Keratinocyte (primary cell): ENCODE results near the gene RNF166.

Source experiments
- EZH2 ChIP-seq: IDR thresholded peaks from one replicate; pipeline ENCODE4 v1.6.1; 2012; ENCODE audit warnings: inconsistent platforms, mild to moderate bottlenecking, low read length, moderate library complexity
- TF ChIP-seq, protein P1 (sequence below), 3 experiments: IDR thresholded peaks in 1 of 3; conservative IDR thresholded peaks in 1 of 3; optimal IDR thresholded peaks in 1 of 3; 2 replicates in 2 of 3; 3 replicates in 1 of 3; pipeline versions ENCODE3 to v1.5.1; 2011; ENCODE audit warnings: low read length in 3 of 3, mild to moderate bottlenecking in 3 of 3, moderate library complexity in 2 of 3, control low read depth in 1 of 3, inconsistent platforms in 1 of 3; ENCODE audit not compliant: insufficient read depth in 2 of 3; ENCODE audit errors: extremely low read depth in 1 of 3

DNA sequence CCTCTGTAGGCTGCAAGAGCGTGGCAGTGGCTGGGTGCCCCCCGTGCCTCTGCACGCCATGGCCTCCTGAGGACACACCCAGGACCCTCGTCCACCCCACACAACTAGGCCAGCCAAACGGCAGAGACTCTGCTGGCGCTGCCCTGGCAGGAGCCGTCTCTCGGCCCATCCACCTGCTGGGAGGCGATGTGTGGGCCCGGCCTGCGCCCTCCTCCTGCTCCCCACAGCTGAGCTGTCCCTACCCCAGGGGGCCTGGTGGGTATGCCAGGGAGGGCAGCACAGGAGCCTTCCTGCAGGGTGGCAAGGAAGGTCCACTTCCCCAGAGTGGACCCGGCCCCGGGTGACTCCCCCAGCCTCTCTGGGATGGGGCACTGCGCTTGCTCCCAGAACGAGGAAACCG, 7.0 kb downstream of the RNF166 start:
- TF ChIP-seq, protein P1, sequence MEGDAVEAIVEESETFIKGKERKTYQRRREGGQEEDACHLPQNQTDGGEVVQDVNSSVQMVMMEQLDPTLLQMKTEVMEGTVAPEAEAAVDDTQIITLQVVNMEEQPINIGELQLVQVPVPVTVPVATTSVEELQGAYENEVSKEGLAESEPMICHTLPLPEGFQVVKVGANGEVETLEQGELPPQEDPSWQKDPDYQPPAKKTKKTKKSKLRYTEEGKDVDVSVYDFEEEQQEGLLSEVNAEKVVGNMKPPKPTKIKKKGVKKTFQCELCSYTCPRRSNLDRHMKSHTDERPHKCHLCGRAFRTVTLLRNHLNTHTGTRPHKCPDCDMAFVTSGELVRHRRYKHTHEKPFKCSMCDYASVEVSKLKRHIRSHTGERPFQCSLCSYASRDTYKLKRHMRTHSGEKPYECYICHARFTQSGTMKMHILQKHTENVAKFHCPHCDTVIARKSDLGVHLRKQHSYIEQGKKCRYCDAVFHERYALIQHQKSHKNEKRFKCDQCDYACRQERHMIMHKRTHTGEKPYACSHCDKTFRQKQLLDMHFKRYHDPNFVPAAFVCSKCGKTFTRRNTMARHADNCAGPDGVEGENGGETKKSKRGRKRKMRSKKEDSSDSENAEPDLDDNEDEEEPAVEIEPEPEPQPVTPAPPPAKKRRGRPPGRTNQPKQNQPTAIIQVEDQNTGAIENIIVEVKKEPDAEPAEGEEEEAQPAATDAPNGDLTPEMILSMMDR (optimal IDR thresholded peaks at IDR 0.05 in 1 of 3, IDR thresholded peaks at IDR 0.05 in 1 of 3, conservative IDR thresholded peaks at IDR 0.05 in 1 of 3; ENCODE audit: extremely low read depth in 1 of 3, insufficient read depth in 2 of 3, low read length in 3 of 3): no peak
- TF ChIP-seq EZH2: no peak
